HG03442 (cell line): Measurements from ENCODE around the gene INTS3.

Source experiments
- ATAC-seq: cut with Tn5 transposase; IDR thresholded peaks from one replicate; pipeline ENCODE4 v1.9.1; 2021; ENCODE audit warnings: mild to moderate bottlenecking, moderate library complexity; ENCODE audit not compliant: unreplicated experiment

Gene INTS3

DNA sequence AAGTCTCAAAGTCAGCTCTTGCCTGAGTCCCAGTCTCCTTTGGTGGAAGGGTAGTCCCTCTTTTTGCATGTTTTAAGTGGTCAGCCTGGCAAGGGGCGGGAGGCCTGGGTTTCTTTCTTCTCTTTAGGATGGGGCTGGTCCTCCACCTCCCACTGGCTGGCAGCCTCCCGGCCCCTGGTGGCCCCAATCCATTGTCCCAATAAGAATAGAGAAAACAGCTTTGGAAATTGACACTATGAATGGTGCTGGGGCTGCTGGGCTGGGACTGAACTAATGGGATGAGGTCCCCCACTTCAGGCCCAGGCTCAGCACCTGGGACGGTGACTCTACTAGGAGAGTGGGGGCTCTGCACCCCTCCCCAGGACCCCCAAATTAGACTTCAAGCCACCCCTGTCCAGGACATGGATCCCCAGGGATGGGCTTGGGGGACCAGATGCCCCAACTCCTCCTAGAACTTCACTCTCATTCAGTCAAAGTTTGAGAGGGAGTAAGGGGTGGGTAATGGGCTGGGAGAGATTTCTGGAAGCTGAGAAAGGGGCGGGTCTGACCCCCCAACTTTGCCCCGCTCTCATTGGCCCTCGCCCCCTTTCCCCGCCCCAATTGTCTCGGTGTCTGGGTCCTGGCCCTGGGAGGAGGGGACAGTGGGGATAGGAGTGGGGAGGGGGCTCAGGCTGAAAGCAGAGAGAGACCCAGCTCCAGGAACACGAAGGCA lies 65.6 kb downstream of the INTS3 start:
- ATAC-seq: no peak

DNA sequence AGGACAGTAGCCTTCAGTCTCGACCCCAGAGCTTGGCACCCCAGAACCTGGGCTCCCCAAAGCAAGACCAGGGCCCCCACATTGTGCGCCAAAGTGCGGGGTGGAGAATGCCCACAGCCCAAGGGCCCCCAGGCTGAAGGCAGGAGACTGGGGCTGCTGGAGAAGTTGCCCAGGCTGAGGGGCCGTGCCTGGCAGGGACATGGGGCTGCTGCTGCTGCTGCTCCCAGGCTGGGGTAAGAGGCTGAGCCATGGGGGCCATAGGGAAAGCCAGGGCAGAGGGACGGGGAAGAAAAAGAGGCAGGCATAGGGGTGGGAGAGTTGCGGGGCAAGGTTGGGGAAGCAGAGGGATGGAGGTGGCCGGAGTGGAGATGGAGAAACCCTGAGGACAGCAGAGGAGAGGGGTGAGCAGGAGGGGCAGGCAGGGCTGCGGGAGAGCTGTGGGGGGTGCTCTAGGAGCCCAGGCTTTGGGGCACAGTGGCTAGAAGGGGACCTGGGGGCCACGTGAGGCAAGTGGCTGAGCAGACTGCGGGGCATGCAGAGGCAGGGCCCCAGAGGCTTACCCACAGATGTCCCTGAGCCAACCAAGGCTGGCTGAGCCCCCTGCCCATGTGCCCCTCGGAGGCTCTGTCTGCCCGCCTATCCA lies 66.2 kb downstream of the INTS3 start:
- no peak for ATAC-seq

DNA sequence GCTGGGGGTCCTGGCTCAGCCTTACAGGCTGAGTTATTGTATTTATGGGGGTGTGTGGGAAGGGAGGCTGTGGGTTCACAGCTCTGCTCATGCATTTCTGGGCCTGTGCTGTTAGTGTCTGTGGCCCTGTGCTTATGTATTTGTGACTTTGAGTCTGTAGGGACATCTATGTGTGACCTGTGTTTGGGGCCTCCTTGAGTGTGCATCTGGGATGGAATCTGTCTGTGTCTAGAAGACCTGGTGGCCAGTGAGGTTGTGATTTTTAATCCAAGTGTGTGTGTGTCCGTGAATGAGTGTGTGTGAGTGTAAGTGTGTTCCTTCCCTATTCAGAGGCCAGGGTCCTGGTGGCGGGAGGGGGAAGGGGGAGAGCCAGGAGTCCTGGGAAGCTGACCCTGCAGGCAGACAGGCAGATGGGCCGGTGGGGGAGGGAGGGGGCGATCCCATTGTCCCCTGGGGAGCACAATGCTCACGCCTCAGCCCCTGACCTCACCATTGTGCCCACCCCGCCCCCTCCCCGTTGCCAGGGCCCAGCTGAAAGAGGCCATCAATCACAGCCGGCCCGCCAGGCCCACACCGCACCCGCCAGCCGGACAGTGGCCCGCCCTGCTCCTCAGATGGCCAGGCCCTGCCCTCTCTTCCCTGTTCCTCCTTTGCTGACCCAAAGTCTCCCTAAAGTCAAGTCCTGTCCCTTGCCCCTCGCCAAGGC lies 66.9 kb downstream of the INTS3 start:
- no peak for ATAC-seq

DNA sequence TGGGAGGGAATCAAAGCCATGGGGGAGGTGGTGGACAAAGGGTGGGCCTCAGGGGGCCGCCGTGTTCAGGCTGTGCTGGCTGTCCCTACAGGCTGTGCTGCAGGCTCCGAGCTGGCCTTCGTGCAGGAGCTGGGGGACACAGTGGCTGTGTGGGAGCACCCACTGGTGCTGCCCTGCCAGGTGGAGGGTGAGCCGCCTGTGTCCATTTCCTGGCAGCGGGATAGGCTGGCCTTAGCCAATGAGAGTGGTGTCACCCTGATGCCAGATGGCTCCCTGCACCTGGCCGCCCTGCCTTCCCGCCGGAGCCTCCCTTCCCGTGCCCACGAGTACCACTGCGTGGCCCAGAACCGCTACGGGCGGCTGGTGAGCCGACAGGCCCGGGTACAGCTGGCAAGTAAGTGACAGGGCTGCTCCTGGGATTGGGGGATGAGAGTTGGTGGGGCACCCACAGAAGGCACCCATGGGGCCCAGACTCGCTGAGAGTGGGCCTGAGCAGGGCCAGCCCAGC lies 67.5 kb downstream of the INTS3 start:
- ATAC-seq: no peak

DNA sequence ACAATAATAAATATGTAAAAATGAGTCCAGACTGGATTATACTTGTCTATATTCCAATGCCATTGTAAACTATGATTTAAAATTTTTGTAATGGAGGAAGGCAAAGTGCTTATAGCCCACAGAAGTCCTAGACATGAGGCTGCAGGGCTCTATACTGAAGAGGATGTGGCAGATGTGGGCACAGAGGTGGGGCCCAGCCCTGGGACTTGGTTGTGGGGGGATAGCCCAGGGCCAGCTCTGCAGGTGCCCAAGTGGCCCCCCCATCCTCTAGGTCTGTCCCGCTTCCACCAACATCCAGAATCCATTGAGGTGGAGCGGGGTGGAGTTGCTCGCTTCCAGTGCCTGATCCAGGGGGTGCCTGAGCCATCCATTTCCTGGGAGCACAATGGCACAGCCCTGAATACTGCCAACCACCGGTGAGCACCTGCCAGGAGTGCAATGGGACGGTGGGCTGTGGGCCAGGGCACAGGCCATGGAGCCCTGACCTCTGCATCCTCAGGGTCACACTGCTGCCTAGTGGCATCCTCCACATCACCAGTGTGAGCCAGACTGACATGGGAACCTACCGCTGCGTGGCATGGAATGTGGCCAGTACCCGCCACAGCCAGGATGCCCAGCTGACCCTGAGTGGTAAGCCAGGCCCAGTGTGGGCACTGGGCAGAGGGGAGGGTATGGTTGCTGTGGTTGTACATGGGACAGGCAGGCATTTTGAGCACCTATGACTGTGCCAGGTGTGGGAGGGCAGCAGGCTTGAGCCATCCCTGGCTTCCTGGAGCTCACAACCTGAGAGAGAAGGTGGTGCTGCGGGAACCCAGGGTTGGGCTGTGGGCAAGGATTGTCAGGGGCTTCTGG lies 68.3 kb downstream of the INTS3 start:
- ATAC-seq: no peak

DNA sequence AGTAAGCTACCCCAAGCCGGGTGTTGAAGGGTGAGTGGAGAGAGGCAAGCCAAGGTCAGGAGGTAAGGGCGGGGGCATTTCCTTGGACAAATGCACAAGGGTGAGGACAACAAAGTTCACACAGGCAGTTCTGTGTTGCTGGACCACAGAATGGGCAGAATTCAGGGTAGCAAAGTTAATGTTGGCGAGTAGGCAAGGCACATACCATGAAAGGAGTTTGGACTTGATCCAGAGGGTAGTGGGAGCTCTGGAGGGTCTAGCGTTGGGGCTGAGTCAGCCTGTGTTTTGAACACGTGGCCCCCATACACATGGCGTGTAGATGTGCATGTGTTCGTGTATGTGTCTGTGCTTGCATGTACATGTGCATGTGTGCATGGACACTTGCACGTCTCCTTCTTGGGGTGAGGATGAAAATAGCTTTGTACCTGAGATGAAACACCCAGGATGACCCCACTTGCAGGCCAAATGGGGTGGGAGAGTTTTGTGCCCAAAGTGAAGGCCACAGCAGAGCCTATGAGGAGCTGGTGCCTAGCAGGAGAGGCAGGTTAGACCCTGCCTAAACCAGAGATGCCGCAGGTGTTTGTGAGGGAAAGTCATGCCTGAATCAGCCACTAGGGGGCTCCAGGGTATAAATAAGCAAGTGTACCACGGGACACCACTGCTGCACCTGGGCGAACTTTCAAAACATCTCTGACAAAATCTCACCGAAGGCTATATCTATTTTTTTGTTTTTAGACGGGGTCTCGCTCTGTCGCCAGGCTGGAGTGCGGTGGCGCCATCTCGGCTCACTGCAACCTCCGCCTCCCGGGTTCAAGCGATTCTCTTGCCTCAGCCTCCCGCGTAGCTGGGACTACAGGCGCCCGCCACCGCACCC lies 69.2 kb downstream of the INTS3 start:
- peak; percentile 52 for ATAC-seq

DNA sequence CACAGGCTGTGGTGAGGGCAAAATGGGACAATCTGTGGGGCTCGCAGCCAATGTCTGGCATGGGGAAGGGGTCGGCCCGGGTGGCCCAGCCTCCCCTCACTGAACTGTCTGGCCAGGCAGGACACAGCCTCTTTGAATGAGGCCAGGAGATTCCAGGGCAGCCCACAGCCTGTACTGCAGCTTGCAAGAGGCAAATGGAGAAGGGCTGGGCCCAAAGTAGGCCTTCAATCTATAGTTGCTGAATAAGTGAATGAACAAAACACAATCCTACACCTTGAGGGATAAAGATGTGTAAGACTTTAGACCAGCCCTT lies 70.6 kb downstream of the INTS3 start:
- ATAC-seq: no peak

DNA sequence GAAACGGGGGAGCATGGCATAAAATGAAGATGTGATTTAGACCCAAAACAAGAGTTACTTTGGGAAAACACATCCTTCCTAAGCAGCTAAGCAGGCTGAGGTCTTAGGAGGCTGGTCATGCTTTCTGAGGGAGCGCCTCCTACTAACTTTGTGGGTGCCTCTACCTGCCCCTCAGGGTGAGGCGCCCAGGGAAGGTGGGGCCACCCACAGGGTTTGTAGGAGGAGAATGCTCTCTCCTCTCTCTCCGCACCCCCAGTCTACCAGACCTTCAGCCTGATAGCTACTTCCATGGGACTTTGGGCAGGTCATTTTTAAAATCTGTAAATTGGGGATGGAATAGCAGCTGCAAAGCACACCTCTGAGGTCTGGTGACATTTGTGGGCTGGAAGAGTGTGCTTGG lies 71.2 kb downstream of the INTS3 start:
- ATAC-seq: no peak

DNA sequence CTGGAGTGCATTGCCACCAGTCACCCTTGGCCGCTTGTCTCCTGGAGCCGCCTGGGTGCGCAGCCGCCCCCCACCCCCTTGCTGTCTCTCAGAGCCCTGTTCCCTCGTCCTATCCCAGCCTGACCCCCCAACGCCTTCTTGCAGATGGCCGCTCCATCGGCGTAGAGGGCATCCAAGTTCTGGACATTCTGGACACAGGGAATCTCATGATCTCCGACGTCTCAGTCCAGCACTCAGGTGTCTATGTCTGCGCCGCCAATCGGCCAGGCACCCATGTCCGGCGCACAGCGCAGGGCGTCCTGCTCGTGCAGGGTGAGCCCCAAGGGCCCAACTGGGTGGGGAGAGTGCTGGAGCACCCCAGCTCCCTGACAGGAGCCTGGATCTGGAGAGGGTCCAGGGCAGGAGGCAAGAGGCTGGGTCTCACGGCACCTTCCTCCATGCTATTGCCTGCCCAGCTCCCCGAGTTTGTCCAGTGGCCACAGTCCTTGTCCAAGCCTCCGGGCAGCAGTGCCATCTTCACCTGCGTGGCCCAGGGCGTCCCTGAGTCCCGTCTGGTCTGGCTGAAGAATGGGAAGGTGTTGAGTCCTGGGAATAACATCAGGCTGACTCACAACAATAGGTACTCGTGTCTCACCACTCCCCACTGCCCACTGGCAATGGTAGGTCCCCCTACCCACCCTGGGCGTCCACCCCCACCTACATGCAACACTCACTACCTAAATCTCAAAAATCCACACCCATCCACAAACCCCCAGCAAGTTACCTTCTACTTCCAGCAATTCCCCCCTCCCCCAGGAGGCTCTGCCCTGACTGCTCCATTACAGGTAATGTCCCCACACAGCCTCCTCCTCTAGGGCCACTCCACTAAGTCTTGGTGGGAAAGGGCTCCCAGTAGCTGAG lies 72.0 kb downstream of the INTS3 start:
- ATAC-seq: no peak

DNA sequence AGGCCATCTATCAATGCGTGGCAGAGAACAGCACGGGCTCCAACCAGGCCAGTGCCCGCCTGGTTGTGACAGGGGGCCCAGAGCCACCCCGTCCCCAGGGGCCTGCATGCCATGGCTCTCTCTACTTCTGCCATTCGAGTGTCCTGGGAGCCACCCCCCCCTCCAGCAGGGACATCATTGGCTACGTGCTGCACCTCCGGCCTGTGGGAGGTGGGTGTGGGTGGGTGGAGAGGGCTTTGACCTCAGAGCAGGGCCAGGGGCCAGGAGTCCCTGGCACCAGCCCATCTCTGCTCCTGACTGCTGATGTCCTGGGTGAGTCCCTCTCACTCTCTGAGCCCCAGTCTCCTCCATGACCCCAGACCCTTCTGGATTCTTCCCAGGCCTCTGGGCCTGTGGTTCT lies 72.7 kb downstream of the INTS3 start:
- no peak for ATAC-seq

DNA sequence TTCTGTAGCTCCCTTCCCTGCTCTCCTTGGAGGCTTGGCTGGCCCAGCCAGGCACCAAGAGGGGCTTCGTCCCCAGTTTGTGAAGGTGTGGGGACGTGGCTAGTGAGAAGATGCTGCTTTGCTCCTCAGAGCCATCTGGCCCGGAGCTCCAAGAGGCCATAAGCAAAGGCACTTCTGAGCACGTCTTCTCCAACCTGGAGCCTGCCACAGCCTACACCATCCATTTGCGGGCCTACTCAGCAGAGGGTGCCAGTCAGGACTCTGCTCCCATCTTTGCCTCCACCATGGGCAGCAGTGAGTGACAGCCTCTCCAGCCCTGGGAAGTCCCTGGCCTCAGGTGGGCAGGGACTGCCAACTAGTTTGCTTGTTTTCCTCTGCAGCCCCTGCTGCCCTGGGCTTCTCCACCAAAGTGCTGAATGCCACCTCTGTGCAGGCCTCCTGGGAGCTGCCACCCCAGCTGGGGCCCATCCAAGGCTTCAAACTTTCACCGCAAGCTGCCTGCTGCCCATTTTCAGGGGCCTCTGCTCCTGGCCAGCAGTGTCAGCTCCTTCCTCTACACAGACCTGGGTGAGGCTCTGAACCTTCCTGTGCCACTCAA lies 73.3 kb downstream of the INTS3 start:
- no peak for ATAC-seq

DNA sequence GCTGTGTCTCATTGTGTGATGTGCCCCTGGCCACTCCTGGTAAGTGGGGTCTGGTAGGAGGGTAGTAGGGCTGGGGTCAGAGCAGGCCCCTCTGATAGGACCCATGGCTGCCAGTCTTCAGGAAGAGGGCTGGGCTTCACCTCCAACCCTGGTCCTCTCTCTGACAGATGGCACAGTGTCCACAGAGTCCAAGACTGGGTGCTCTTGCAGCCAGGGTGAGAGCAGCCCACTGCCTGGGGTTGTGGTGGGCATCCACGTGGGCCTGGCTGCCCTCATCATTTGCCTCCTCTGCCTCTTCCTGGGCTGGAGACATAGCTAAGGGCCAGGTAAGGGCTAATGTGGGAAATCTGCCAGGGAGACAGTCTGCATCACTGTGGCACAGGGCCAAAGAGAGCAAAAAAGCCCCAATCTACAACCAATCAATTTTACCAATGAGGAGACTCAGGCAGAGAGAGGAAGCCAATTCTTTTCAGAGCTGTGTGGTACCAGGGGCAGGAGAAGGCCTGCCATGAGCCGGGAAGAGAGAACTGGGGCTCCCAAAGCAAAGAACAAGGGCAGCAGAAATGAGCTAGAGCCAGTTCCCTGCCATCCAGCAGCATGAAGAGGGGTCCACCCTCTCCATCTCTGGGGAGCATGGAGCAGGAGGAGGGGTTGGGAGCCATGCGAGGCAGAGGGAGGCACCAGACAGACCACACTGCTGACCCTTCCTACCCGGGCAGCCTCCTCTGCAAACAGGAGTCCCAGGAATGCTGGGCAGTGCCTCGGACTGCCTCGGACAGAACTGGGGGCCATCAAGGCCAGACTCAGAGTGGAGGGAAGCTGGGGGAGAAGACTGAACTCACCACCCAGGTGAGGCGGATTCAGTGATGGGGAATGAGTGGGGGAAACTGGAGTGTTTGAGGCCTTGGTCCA lies 74.2 kb downstream of the INTS3 start:
- no peak for ATAC-seq

DNA sequence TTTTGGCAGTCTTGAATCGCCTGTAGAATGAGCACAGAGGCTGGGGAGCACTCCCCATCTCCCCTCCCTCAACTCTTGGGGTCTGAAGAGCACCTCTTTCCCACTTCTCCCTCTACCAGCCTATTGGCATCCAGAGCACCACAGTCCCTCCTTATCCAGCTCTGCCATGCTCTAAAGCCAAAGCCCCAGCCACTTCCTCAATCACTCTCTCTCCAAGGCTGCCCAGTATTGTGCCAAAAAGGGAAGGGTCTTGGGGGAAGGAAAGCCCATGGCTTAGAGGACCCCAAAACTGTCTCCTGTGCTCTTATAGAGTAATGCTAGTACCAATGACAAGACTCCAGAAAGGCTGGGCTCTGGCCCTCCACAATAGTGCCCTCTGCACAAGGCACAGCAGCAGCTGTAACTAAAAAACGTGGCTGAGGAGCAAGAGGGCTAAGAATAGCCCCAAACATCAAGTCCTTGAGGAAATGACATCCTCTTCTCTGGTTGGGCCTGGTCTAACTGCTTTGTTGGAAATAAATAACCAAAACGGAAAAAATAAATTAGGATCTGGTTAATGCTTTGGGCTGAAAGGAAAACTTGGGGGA lies 75.7 kb downstream of the INTS3 start:
- ATAC-seq: no peak

DNA sequence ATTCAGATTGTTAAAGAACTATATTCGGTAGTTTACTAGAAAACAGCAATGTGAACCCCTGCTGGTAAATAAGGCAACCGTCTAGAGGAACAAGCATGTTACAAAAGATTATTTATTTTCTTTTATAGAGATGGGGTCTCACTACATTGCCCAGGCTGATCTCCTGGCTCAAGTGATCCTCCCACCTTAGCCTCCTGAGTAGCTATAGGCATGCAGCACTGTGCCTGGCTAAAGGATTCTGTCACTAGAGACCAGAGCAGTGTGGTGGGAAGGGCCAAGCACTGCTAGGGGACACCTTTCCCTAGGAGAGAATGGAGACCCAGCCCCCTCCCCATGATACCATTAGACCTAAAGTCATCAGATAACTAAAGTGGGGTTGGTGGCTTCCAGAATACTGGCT lies 76.3 kb downstream of the INTS3 start:
- no peak for ATAC-seq

DNA sequence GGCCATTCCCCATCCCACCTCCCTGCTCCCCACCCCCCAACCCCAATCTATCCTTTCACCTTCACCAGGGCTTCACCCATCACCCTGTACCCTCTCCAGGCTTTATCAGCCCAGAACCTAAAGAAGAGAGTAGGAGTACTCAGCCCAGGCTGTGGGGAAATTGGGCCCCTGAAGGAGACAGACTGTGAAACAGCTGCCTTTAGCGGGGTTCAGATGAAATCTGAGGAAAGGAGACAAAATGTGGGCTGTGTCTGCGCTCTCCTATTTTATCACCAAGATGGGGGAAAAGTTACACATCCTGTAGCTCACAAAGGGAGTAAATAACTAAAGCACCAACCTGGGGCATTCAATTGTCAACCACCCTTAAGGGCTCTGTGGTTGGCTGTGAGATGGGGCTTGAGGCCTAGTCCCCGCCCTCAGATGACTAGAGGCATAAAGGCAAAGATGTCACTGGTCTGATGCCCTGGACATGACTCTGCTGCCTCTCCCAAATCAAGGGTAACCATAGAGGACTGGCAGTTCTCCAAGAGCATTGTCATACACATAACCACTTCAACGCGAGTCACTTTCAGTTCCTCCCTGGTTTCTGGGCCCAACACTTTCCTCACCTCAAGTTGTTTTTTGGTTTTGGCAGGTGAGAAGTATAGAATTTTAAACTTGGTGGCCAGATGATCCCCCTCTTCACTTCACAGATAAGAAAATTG lies 77.3 kb downstream of the INTS3 start:
- peak; percentile 93 for ATAC-seq

DNA sequence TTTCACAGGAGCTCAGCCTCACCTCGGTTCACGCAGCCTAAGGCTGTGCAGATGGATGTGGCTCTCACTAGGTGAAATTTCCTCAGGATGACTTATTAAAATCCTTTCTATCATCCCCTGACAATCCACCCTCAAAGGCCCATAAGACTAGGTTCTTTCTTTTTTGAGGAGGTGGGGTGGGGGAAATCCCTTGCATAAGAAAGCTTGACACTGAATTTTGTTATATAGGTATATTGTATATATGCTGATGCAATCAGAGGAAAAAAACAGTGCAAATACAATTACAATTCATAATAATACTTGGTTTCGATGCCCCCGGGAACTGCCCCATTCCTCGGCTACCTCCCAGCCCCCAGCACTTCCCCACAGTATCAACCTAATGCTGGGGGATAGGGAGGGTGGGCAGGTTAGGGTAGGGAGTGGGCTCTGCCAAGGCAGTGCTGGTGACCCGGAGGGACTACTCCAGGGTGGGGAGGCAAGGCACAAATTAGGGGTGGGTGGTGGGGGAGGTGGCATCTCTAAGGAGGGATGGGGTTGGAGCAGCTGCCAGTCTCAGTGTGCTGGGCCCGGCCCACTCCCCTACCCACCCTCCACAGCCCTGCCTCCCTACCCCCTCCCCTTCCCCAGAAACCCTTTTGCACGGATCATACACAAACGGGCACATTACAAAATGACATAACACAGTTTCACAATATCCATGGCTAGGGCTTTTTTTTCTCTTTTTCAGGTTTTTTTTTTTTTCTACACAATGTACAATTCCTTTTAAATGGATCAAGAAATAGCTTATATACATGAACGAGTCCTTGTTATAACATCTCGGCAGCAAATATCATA lies 78.3 kb downstream of the INTS3 start:
- ATAC-seq: no peak
